Hematopoietic multipotent progenitor cell treated with erythropoietin and hydrocortisone succinate and interleukin-3 and kit ligand, for 8 days (in vitro differentiated cells): ENCODE data around the gene GATC.

Experiments
- DNase-seq: peaks from one replicate; pipeline ENCODE4 v3.0.0-alpha.2; 2015

Gene GATC

DNA sequence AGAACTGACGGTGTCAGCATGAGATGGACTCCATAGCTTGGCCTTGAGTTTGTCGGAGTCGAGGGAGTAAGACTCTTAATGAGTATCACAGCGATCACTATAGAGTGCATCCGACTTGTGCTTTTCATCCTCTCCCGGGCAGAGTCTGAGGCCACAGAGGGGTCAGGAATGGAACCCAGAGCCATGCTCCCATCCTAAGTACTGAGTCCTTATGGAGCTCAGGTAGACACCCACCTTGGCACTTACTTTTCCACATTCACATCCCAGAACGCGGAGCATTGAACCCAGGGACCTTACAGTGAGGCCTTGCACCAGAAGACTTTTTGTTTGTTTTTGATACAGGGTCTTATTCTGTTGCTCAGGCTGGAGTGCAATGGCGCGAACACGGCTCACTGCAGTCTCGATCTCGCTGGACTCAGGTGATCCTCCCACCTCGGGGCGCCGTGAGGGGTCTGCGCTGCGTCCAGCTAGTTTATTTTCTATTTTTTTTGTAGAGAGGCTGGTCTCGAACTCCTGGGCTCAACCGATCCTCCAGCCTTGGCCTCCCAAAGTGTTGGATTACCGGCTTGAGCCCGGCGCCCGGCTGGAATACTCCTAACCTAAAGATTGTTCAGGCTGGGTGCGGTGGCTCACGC, 24.0 kb downstream of the GATC start:
- no peak for DNase-seq

DNA sequence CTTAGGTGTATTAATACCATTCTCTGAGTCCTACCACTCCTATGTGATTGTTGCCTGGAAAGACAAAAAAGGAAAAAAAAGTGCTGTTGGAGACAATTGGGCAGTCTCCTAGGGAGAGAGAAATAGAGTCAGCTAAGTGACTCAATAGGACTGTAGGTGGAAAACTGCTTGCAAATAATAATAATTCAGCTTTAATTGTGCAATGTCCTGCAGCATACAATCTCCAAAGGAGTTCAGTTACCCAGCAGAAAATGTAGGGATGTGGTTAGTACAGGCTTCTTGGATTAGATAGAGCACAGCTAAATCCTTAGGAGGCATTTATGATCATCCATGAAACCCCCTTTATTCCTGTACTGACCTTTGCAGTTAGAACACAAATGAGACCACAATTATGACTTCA, 26.3 kb downstream of the GATC start:
- DNase-seq = no peak

DNA sequence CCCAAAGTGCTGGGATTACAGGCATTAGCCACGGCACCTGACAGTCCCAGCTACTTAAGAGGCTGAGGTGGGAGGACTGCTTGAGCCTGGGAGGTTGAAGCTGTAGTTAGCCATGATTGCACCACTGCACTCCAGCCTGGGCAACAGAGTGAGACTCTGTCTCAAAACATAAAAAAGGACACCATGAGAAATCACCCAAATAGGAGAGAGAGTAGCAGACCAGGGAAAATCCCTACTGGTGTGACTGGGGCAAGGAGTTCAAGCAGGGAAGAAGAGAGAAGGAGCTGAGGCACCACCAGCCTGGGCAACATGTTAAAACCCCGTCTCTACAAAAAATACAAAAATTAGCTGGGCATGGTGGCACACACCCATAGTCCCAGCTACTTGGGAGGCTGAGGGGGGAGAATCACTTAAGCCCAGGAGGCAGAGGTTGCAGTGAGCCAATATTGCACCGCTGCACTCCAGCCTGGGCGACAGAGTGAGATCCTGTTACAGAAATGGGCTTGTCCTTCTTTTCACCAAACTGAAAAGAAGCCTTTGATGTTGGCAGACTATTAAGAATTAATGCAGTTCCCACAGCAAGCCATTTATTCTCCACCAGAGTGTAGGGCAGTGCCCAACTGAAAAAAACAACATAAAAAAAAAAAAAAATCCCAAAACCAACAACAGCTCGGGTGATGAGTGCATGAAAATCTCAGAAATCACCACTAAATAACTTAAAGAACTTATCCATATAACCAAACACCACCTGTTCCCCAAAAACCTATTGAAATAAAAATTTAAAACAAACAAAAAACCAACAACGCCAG, 27.8 kb downstream of the GATC start:
- no peak for DNase-seq

DNA sequence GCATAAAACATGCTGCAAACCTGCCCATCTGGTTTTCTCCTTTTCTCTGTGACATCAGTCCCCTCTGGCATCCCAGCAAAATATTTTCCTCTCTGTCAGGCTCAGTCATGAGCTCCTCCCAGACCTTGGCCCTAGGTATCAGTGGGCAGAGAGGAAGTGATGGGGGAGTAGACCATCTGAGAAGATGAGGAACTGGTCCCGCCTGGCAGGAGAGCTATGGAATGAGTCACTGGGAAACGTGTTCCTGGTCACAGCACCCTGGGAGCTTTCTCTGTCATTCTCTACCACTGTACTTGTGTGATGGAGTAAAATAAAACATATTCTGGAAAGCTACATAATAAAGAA, 28.3 kb downstream of the GATC start:
- peak; percentile 44 for DNase-seq

DNA sequence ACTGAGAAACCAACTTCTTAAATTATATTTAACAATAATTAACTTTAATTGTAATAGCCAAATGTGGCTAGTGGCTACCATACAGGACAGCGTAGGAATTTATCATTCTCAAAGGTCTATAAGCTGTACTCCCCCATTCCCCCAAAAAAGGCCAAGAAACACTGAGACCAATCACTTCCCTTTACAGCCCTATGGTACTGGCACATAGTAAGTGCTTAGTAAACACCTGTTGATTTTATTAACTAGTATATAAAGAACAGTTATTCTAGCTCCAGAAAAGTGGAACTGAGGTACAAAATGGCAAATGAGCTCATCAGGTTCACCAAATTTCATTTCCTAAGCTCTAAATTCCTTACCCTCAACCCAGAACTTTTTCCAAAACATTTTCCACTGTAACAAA, 29.4 kb downstream of the GATC start:
- DNase-seq = no peak

DNA sequence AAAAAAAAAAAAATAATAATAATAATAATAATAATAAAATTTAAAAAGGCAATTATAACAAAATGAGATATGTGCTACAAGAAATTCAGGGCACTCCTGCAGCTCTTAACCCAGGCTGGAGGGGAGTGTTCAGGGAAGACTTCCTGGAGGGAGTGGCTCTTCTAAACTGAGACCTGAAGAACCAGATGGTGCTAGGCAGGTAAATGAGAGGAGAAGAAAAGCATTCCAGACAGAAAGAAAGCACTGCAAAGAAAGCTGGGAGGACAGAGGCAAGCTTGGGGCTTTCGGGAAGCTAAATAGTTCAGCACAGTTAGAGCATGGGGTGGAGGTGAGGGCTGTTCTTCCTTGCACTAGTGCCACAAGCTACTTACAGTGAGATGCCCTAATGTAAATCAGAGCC, 33.2 kb downstream of the GATC start:
- DNase-seq = no peak

DNA sequence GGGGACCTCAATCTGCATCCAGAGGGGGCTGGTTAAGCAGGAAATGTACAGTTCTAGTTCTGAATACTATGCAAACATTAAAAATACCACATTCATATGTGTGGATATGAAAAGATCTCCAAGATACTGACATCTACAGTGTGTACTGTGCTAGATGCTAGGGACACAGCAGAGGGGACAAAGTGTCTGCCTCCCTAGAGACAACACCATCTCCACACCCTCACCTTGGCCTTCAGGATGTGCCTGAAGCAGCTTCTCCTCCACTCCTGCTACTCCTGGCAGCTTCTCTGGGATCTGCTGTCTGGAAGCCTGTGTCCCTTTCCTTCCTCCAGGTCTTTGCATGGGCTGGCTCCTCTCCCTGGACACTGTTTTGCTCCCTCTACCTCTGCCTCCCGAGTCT, 34.0 kb downstream of the GATC start:
- DNase-seq = no peak

DNA sequence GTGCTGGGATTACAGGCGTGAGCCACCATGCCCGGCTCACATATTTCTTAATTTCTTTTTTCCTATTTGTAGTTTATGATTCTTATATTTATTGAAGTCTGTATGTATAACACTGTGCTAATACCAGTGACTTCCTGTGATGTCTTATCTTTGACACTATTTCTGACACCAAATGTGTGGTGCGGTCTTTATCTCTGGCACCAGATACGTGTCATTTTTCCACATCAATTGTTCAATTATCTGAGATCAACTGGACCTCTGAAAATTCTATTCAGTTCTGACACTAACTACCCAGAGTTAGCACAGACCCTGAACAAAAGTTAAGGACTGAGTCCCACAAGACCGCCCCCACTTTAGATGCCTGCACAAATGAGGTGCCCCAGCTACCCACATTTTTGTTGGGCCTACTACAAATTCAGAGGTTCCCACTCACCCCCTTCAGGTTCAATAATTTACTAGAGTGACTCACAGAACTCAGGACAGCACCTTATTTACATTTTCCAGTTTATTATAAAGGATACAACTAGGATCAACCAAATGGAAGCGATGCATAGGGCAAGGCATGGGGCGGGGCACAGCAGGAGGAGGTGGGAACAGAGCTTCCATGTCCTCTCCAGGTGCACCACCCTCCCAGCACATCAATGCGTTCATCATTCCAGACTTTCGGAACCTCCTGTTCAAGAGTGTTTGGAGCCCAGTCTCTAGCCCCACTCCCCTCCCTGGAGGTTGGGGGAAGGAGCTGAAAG, 35.0 kb downstream of the GATC start:
- peak; percentile 74 for DNase-seq

DNA sequence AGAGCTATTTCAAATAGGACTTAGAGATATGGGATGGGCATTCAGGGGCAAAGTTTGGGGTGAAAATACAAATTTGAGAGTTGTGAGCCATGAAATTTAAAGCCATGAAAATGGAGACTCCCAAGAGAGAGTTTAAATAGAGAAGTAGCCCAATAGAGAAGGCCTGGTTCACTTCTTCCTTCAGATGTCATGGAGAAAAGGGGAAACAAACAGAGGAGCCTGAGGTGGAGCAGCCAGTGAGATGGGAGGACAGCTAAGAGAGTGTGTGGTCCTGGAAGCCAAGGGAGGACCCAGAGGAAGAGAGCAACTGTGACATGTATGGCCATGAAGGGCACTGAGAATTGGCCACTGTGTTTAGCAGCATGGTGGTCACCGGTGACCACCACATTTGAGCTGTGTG, 37.4 kb downstream of the GATC start:
- DNase-seq = no peak

DNA sequence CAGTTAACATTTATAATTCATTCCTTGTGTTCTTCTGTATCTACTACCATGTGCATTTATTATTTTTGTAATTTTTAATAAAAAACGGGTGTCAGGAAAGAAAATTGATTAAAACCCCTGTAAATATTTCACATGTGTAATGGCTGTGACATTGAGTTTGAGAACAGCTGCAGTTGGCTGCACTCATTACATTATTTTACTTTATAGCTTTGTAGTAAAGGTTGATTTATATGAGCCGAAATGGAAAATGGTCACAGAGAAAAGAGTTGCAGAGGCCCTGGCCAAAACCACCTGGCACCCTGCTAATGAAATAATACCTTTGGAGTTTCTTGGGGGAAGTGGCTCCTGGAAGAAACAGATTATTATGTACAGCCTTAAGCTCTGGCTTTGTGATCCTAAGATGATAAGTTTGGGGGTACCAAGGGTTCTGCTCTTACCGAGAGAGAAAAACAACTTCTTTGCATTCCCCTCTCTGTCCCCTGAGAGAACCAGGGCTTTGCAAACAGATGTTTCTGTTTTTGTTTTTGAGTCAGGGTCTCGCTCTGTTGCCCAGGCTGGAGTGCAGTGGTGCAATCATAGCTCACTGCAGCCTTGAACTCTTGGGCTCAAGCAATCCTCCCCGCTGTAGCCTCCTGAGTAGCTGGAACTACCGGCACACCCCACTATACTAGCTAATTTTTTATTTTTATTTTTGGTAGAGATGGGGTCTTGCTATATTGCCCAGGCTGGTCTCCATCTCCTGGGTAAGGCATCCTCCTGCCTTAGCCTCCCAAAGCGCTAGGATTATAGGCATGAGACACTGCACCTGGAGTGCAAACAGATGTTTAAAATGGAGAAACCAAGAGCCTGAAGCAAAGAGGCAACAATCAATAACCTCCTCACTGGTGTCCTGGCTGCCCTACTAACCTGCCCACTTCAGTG, 40.0 kb downstream of the GATC start:
- no peak for DNase-seq

DNA sequence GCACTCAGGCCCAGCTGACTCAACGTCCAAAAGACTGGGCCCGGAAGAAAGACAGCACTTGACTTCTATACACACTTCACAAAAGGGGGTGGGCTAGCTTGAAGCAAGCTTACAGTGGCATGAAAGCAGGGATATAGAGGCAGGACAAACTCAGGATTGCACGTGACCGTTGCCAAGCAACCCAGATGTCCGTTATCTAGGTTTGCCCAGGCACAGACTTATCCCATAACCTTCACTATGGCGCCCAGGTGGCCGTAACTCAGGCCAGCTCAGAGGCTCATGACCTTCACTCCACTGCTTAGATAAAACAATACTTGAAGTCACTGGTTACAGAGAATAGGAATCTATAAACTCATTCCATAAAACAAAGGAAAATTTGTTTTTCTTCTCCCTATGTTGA, 41.3 kb downstream of the GATC start:
- DNase-seq = peak; percentile 80

DNA sequence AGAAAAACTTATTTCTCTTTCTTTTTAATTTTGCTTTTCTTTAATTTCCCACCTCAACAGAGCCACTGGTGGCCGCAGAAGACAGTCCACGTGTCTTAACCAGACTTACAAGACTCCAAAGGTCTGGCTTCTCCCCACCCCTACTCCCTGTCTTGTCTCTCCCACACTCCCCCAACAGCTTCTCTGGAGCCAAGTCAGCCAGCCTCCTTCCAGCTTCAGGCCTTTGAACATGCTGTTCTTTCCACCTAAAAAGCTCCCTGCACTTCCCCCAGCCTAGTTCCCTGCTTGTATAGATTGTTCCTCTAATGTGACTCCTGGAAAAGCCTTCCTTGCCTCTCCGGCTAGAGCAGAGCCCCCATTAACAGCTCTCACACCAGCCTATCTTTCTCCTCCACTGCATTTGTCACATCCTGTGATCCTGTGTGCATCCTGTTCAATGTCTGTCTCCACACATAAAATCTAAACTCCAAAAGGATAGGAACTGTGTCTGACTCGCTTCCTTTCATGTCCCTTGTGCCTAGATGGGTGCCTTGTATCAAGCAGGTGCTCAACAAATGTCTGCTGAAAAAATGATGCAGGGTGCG, 41.9 kb downstream of the GATC start:
- DNase-seq = no peak

DNA sequence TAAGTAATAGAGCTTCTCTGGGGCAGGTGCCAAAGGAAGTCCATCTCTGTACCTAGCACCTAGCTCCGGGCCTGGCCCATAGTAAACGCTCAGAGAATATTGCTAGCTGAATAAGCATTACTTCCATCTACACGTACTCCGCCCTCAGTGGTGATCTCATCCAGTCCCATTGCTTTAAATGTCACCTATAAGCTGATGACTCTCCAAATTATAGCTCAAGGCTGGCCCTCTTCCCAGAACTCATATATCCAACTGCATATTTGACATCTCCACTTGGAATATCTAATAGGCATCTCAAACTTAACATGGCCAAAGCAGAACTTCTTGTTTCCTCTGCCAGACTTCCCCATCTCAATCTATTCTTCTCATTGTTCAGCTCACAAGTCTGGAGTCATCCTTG, 42.8 kb downstream of the GATC start:
- DNase-seq = no peak

DNA sequence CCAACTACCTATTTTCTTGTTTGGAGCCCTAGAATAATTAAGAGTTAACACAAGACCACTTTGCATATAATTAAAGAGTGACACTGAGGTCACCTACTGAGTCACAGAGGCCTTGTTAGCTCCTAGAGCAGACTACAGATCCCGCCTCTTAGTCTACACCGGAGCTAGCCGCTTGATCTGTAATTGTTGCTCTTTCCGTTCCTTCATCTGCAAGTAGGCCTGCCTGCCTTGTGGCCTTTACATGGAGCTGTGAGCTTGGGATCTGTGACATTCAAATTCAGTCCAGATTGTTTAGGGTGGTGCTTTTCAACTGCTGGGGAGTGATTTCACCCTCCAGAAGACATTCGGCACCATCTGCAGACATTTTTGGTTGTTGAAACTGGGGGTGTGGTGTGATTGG, 44.1 kb downstream of the GATC start:
- no peak for DNase-seq

DNA sequence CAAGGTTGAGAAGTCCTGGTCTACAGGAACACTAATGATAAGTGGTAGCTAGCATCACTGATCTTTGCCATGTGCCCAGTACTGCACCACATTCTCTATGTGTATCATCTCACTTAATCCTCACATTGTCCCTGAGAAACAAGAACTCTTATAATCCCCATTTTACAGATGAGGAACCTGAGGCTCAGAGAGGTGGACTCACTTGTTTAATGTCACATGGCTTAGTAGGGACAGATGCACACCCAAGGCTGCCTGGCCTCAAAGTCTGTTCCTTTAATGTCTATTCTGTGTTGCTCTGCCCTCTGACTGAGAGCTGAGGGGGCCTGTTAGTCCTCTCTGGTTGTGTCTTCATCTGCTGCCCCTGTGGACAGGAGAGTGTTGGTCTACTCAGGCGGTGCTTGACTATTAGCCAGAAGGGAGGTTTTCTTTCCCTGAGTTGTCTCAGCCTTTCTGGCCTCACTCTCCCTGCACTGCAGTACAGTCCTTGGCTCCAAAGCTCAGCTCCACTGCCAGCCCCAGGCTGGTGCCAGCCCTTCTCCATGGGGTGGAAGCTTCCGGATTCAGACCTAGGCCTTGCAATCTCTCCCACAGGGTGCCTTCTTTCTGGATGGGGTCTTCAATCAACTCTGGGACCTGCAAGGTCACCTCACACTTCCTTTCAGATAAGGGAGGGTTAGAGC, 44.7 kb downstream of the GATC start:
- no peak for DNase-seq

DNA sequence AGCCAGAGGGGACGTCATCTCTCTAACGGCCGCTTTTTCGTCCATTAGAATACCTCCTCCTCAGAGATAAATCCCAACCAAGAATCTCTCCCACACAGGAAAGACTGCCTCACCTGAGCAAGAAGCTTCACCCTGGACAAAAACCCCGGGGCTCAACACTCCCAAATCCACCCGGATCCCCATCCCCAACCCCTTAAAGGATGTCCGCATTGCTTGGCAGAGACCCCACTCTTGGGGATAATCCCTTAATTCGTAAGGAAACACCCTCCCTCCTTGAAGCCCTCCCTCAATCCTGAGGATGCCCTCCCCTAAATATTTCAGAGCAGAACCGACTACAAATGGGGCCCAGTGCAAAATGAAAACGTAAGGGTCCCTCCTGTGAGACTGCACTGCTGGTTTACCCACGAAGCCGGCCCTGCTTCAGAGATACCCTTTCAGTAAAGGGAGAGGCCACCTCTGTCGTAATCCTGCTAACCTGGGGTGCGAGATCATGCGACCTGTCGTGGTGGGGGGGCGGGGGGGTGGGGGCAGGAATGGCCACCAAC, 49.0 kb downstream of the GATC start:
- DNase-seq = no peak

DNA sequence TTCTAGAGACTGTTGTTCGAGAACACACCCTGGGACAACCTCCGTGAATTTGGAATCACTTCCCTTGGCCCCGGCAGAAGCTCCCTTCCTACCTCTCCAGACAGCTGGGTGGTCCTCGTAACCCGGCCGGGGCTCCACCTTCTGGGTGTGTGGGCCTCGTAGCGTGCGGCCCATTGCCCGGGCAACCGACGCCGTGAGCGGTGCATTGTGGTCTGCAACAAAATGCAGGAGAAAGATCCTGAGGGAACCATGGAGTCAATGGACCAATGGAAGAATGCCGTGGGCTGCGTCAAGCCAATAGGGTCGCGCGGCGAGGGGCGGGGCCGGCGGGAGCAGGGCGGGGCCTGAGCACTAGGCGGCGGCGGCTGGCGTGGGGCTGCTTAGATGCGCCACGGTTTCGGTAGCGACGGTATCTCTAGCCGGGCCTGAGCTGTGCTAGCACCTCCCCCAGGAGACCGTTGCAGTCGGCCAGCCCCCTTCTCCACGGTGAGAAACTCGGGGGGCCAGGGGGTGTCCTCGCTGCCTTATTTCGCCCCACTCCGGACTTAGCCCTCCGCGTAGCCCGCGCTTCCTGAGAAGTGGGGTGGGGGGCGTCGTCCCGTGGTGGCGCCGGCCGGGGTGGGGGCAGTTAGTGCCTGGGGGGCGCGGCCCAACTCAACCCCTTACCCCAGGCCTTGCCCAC, 49.6 kb downstream of the GATC start, which contains the start of gene DYNLL1:
DYNLL1 (plus strand) TSS at position 383 of the 682 bp plus-strand sequence. CDS start 309 bp downstream, outside the sequence.
- peak; percentile 97 for DNase-seq

DNA sequence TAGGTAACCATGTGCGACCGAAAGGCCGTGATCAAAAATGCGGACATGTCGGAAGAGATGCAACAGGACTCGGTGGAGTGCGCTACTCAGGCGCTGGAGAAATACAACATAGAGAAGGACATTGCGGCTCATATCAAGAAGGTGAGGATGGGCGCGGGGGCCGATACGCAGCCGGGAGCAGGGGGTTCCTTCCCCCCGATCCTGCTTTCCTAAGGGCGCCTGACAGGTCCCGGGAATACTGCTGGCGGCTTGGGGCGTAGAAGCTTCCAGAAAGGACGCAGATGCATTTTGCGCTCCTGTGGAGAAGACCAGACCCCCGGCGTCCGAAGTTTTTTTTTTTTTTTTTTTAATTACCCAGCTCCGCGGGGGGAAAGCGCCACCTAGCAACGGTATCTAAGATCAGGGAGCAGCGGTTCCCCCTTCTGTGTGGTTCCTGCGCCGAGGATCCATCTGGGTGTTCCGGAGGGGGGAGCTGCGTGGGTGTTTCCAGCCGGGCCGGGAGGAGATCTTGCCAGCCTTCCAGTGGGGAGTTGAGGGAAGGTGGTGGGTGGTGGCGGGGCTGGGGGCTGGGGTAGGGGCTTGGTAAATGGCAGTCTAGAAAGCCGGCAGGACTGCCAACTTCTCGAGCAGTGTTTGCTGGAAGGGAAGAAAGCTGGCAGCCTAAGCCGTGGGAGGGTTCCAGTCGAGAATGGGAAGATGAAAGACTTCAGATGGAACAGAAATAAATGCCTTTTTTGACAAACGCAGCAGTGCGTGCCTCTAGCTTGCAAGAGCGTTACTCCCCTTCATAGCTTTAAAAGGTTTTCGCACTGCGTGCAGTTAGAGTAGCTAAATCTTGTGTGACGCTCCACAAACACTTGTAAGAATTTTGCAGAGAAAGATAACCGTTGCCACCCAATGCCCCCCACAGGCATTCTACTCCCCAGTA, 50.4 kb downstream of the GATC start:
- DNase-seq = peak; percentile 72

DNA sequence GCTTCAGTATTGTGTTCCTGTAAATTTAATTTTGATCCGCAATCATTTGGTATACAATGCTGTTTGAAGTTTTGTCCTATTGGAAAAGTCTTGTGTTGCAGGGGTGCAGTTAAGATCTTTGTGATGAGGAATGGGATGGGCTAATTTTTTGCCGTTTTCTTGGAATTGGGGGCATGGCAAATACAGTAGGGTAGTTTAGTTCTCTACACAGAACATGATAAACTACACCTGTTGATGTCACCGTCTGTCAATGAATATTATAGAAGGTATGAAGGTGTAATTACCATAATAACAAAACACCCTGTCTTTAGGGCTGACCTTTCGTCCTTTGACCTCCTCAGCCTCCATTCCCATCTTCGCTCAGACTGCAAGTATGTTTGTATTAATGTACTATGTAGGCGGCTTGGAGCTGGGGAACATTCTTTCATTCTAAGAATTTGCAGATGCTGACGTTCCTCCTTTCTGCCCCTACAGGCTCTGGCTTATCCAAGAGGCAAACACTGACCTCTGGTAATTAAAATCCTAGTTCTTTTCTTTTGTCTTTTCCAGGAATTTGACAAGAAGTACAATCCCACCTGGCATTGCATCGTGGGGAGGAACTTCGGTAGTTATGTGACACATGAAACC, 51.4 kb downstream of the GATC start:
- DNase-seq = no peak
